Fibroblast of lung (primary cell): ENCODE results near the gene PAH. TPM values are rescaled to one million over a fixed set of nuclear protein-coding genes. Genes with fewer than 3 reads are reported as not detected.

Source experiments
- DNase-seq, 2 donors: peaks; one replicate each; pipeline versions ENCODE4 v3.0.0 to v3.0.0-alpha.2; 2010; ENCODE audit warnings: low read depth in 2 of 2
- H2AFZ ChIP-seq: 2 replicates; pipeline ENCODE4 v1.5.1; 2012; ENCODE audit warnings: low read length, control low read depth, inconsistent platforms
- H3K27ac ChIP-seq: 2 replicates; pipeline ENCODE4 v1.5.1; 2011; ENCODE audit warnings: low read length, control low read depth; ENCODE audit not compliant: insufficient read depth
- H3K27me3 ChIP-seq: 2 replicates; pipeline ENCODE4 v1.5.1; 2011; ENCODE audit warnings: mild to moderate bottlenecking, low read length; ENCODE audit not compliant: control insufficient read depth, insufficient read depth
- H3K36me3 ChIP-seq: 2 replicates; pipeline ENCODE4 v1.5.1; 2011; ENCODE audit warnings: low read length; ENCODE audit not compliant: control insufficient read depth, insufficient read depth
- H3K4me1 ChIP-seq: 2 replicates; pipeline ENCODE4 v1.5.1; 2011; ENCODE audit warnings: low read length; ENCODE audit not compliant: control insufficient read depth, insufficient read depth; ENCODE audit errors: extremely low read depth
- H3K4me2 ChIP-seq: 2 replicates; pipeline ENCODE4 v1.5.1; 2011; ENCODE audit warnings: low read length, control low read depth; ENCODE audit not compliant: insufficient read depth; ENCODE audit errors: extremely low read depth
- H3K4me3 ChIP-seq, 4 experiments: fragments of 200-600 bp in 1 of 4; sonication (generic) in 1 of 4; replicated peaks in 1 of 4; 2 replicates each; pipeline ENCODE4 v1.5.1; 2011 to 2016; ENCODE audit warnings: low read length in 4 of 4, low read depth in 3 of 4, mild to moderate bottlenecking in 3 of 4, control low read depth in 2 of 4, inconsistent platforms in 1 of 4, mixed read lengths in 1 of 4; ENCODE audit not compliant: insufficient read depth in 1 of 4; ENCODE audit errors: control extremely low read depth in 1 of 4
- H3K79me2 ChIP-seq: 2 replicates; pipeline ENCODE4 v1.5.1; 2012; ENCODE audit warnings: mild to moderate bottlenecking, low read length, inconsistent platforms; ENCODE audit not compliant: control insufficient read depth, insufficient read depth
- H3K9ac ChIP-seq: 2 replicates; pipeline ENCODE4 v1.5.1; 2011; ENCODE audit warnings: mild to moderate bottlenecking, low read length, control low read depth; ENCODE audit not compliant: insufficient read depth
- H3K9me3 ChIP-seq: 2 replicates; pipeline ENCODE4 v1.5.1; 2012; ENCODE audit warnings: low read depth, low read length; ENCODE audit not compliant: control insufficient read depth, insufficient read depth
- H4K20me1 ChIP-seq: 2 replicates; pipeline ENCODE4 v1.5.1; 2011; ENCODE audit warnings: low read length; ENCODE audit not compliant: control insufficient read depth, insufficient read depth; ENCODE audit errors: extremely low read depth
- EZH2 ChIP-seq: IDR thresholded peaks from 2 replicates; pipeline ENCODE4 v1.5.1; 2012; ENCODE audit warnings: low read length, control low read depth, mild to moderate bottlenecking; ENCODE audit errors: missing control alignments
- polyA plus RNA-seq, 2 donors: library from polyadenylated mRNA; depleted of rRNA in 1 of 2; stranded (reverse) in 1 of 2; unstranded in 1 of 2; fragments of >200 nt; gene quantifications; 2 replicates each; pipeline ENCODE4 v1.2.1, GENCODE V29; 2011 to 2012; ENCODE audit warnings: missing spikeins in 1 of 2
- total RNA-seq: library from RNA; depleted of rRNA; stranded (reverse); fragments of >200 nt; gene quantifications from 2 replicates; pipeline ENCODE4 v1.2.1, GENCODE V29; 2014
- TF ChIP-seq, protein P1 (sequence below), 2 donors: IDR thresholded peaks in 1 of 2; conservative IDR thresholded peaks in 1 of 2; 1 replicate in 1 of 2; 2 replicates in 1 of 2; pipeline ENCODE4 v1.5.1; 2011 to 2012; ENCODE audit warnings: low read length in 2 of 2, control low read depth in 1 of 2, inconsistent platforms in 1 of 2, low read depth in 1 of 2, mild to moderate bottlenecking in 1 of 2

The PAH gene
- total and polyA plus RNA-seq, 2 donors (not counting 1 experiment from before 2014, with no cell fraction given), result not detected

DNA sequence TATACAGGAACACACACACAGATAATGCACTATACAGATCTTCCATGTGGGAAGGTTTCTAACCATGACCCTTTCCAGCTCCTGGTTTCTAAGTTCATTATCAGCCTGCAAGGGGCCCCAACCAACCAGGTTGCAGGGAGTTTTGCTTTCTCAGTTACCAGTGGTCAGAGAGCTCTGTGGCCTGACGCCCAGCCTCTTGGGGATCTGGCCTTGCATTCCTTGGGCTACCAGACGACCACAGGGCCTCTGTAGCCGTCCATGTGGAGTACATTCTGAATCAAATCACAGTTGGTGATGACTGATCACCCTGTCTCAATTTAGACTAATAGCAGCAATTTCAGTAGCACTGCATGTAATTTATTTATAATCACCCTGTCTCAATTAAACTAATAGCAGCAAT lies 47.5 kb downstream of the PAH start:
- Histone ChIP-seq H3K4me3 (no peak overlapping the region), H4K20me1 (no peaks in the 10 kb centered on the region), H3K79me2 (no peaks in the 10 kb centered on the region), H3K27ac (no peak overlapping the region), H3K36me3 (no peaks in the 10 kb centered on the region), H2AFZ (no peak overlapping the region), H3K9ac (no peak overlapping the region), H3K9me3 (no peaks in the 10 kb centered on the region), H3K27me3 (no peaks in the 10 kb centered on the region), H3K4me1 (no peaks in the 10 kb centered on the region), H3K4me2 (no peak overlapping the region)
- DNase-seq, result no peak
- TF ChIP-seq EZH2, result no peak
- TF ChIP-seq, protein P1, sequence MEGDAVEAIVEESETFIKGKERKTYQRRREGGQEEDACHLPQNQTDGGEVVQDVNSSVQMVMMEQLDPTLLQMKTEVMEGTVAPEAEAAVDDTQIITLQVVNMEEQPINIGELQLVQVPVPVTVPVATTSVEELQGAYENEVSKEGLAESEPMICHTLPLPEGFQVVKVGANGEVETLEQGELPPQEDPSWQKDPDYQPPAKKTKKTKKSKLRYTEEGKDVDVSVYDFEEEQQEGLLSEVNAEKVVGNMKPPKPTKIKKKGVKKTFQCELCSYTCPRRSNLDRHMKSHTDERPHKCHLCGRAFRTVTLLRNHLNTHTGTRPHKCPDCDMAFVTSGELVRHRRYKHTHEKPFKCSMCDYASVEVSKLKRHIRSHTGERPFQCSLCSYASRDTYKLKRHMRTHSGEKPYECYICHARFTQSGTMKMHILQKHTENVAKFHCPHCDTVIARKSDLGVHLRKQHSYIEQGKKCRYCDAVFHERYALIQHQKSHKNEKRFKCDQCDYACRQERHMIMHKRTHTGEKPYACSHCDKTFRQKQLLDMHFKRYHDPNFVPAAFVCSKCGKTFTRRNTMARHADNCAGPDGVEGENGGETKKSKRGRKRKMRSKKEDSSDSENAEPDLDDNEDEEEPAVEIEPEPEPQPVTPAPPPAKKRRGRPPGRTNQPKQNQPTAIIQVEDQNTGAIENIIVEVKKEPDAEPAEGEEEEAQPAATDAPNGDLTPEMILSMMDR (conservative IDR thresholded peaks at IDR 0.05 in 1 of 2, IDR thresholded peaks at IDR 0.05 in 1 of 2; ENCODE audit: low read depth in 1 of 2, low read length in 2 of 2), result no peak

DNA sequence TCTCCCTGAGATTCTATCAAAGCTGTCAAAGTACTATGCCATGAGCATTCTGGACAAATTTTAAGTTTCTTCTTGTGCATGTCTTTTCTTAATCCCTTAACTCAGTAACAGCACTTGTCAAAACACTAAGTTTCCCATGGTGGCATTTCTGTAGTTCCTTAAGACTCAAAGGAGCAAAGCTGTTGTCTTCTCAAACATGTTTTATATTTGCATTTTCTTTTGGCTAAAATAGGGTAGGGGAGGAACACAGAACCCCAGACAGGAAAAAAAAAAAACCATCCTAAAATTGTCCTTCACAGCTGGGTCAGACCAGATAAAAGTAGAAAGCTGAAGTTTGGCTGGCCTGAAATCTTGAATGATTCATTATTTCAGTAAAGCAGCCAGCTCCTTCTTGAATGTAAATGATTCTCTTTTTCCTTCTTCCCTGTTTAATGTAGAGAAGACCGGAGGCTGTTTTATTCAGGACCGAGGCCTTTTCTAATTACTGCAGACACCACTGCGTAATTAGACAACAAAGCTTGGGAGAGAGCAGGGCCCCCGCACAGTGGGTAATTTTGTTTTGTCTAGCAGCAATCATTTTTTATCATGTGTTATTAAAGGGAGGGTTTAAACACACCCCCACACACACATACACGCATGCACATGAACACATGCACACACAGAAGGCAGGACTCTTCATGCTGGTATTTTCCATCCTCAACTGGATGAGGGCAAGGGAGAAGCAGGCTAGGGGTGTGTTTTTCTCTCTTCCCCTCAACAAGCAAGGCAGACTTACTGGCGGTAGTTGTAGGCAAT lies 51.0 kb downstream of the PAH start:
- Histone ChIP-seq H3K79me2 (no peaks in the 10 kb centered on the region), H3K4me2 (no peak overlapping the region), H3K27me3 (no peaks in the 10 kb centered on the region), H3K9me3 (no peaks in the 10 kb centered on the region), H4K20me1 (no peaks in the 10 kb centered on the region), H3K36me3 (no peaks in the 10 kb centered on the region), H3K4me3 (no peak overlapping the region), H3K4me1 (no peaks in the 10 kb centered on the region), H2AFZ (no peak overlapping the region), H3K27ac (no peak overlapping the region), H3K9ac (no peak overlapping the region)
- DNase-seq, result no peak
- no peak for TF ChIP-seq EZH2
- TF ChIP-seq, protein P1 (conservative IDR thresholded peaks at IDR 0.05 in 1 of 2, IDR thresholded peaks at IDR 0.05 in 1 of 2; ENCODE audit: low read depth in 1 of 2, low read length in 2 of 2), result no peak

DNA sequence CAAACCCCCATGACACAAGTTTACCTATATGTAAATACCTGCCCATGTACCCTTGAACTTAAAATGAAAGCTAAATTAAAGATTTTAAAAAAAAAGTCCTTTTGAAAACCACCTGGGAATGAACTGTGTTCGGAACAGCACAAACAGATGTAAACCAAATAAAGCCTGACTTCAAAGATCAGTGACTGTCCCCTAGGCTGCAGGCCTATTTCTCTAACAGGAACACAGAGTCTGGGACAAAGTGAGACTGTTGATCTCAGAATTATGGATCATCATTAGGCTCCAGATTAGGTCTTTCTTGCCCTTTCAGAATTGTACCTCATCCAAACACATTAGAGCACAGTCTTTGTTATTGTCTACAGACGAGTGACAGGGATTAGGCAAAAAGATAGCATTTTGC lies 54.6 kb downstream of the PAH start:
- Histone ChIP-seq H3K9ac (no peak overlapping the region), H3K4me1 (no peaks in the 10 kb centered on the region), H3K4me2 (no peak overlapping the region), H3K36me3 (no peaks in the 10 kb centered on the region), H3K9me3 (no peaks in the 10 kb centered on the region), H3K79me2 (no peaks in the 10 kb centered on the region), H3K27ac (no peak overlapping the region), H3K27me3 (no peaks in the 10 kb centered on the region), H3K4me3 (no peak overlapping the region), H4K20me1 (no peaks in the 10 kb centered on the region), H2AFZ (no peak overlapping the region)
- TF ChIP-seq, protein P1 (conservative IDR thresholded peaks at IDR 0.05 in 1 of 2, IDR thresholded peaks at IDR 0.05 in 1 of 2; ENCODE audit: low read depth in 1 of 2, low read length in 2 of 2), result no peak
- no peak for TF ChIP-seq EZH2
- no peak for DNase-seq
